ENCODE measurements around the gene ZXDC.

The ZXDC gene

DNA sequence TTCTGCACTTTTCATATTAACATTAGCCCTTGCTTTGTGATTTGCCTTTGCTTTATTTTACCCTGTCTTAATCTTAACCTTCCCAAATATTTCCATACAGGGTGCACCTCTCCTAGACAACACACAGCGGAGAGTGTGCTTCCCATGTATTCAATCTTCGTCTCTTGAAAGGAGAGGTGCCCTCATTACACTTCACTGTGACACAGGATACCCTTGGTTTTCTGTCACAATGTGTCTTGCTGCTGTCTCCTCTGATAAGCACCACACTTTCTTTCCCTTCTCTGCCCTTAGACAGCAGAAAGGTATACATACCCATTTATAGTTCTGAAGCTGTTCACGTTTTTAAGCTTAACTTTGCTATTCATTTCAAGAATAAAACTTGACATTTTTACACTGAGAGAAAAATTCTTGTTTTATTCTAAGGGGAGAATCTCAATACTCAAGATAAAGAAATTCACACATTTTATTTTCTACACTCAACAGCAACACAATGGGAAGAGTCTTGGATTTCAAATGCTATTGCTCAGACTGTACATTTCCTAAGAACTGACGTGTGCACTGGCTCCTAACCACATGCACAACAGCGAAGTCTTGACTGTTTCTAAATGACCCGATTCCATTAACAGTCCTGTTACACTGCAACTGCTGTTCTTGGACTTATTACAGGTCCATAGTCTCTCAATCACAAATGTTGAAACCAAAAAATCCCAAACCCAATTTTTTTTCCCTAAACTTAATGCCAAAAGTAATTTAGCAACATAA, 21.1 kb downstream of the ZXDC start:
- peaks cover 88% of the 10 kb centered on the region for H3K36me3 ChIP-seq (ENCODE audit: insufficient read depth, insufficient read length, low read length)
- no peak for DNase-seq (ENCODE audit: low read depth, low spot score)

DNA sequence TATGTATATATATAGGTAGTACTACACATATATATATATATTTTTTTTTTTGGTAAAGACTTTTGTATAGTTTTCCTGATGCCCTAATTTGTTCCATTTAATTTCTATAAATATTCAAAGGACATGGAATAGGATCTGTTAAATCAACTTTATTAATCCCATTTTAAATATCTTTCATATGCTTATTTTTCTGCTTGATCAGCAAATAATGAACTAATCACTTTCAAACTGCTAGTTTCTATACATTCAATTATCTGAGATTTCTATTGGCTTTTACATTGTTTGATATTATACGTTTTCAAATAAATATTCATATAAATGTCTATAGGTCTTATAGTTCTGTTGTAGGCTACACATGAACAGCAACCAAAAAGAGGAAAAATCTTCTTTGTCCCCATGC, 21.7 kb downstream of the ZXDC start:
- peaks cover 88% of the 10 kb centered on the region for H3K36me3 ChIP-seq (ENCODE audit: insufficient read depth, insufficient read length, low read length)
- H3K27me3 ChIP-seq (ENCODE audit: insufficient read depth, insufficient read length): no peaks in the 10 kb centered on the region
- TF ChIP-seq ZNF274 (IDR thresholded peaks at IDR 0.05; ENCODE audit: low read depth, low read length) (no peak), SUZ12 (IDR thresholded peaks at IDR 0.05; ENCODE audit: extremely low read depth, insufficient read depth, insufficient read length) (no peak), YY1 (IDR thresholded peaks at IDR 0.05; ENCODE audit: insufficient read depth, insufficient read length) (no peak)
- H3K9ac ChIP-seq (ENCODE audit: insufficient read length, low read depth): no peak overlapping the region
- no peaks in the 10 kb centered on the region for H3K9me3 ChIP-seq (ENCODE audit: insufficient read depth, low read length)
- H3K4me3 ChIP-seq (ENCODE audit: insufficient read length, low read depth): no peak overlapping the region
- H3K4me1 ChIP-seq (ENCODE audit: insufficient read depth, insufficient read length): no peaks in the 10 kb centered on the region
- DNase-seq (ENCODE audit: low read depth, low spot score): no peak

More for the DNA sequence above, 21.1 kb downstream of the ZXDC start:
- Histone ChIP-seq H3K27me3 (ENCODE audit: insufficient read depth, insufficient read length) (no peaks in the 10 kb centered on the region), H3K9me3 (ENCODE audit: insufficient read depth, low read length) (no peaks in the 10 kb centered on the region), H3K4me1 (ENCODE audit: insufficient read depth, insufficient read length) (no peaks in the 10 kb centered on the region), H3K9ac (ENCODE audit: insufficient read length, low read depth) (no peak overlapping the region), H3K4me3 (ENCODE audit: insufficient read length, low read depth) (no peak overlapping the region)
- TF ChIP-seq ZNF274 (IDR thresholded peaks at IDR 0.05; ENCODE audit: low read depth, low read length) (no peak), YY1 (IDR thresholded peaks at IDR 0.05; ENCODE audit: insufficient read depth, insufficient read length) (no peak), SUZ12 (IDR thresholded peaks at IDR 0.05; ENCODE audit: extremely low read depth, insufficient read depth, insufficient read length) (no peak)

DNA sequence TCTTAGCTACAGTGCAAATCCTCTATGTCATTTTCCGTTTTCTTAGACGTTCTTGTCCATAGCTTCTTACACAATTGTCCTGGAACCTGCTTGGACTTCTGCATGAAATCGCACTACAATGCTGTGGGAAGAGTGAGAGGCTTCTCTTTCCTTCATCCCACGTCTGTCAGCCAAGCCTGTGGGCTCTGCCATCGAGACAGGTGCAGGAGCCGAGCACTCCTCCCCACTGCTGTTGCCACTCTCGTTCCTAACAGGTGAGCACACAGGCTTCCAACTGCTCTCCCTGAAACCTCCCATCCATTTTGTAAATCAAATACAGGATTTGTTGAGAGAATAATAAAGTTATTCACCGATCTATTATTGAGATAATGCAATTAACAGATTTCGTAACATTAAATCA, 23.5 kb downstream of the ZXDC start:
- Histone ChIP-seq H3K4me3 (ENCODE audit: insufficient read length, low read depth) (no peak overlapping the region), H3K27me3 (ENCODE audit: insufficient read depth, insufficient read length) (no peaks in the 10 kb centered on the region), H3K36me3 (ENCODE audit: insufficient read depth, insufficient read length, low read length) (peaks cover 87% of the 10 kb centered on the region), H3K9ac (ENCODE audit: insufficient read length, low read depth) (no peak overlapping the region), H3K9me3 (ENCODE audit: insufficient read depth, low read length) (no peaks in the 10 kb centered on the region), H3K4me1 (ENCODE audit: insufficient read depth, insufficient read length) (no peaks in the 10 kb centered on the region)
- TF ChIP-seq ZNF274 (IDR thresholded peaks at IDR 0.05; ENCODE audit: low read depth, low read length) (no peak), SUZ12 (IDR thresholded peaks at IDR 0.05; ENCODE audit: extremely low read depth, insufficient read depth, insufficient read length) (no peak), YY1 (IDR thresholded peaks at IDR 0.05; ENCODE audit: insufficient read depth, insufficient read length) (no peak)
- no peak for DNase-seq (ENCODE audit: low read depth, low spot score)

DNA sequence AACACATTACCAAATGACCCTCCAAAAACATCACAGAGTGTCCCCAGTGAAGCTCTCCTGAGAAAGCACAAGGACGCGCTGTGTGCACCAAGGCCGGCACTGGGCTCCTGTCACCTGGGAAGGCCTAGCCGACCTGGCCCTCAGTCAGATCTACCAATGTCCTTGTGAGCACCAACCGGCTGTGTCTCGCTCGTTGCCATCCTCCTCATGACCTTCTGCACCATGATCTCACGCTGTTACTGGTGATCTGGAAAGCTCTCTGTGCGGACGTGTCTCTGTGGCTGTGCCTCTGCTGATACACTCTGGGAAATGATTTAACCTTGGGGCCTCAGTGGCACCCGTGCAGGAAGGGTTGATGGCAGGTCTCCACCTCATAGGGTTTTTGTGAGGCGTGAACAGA, 24.2 kb downstream of the ZXDC start:
- H3K9me3 ChIP-seq (ENCODE audit: insufficient read depth, low read length): no peaks in the 10 kb centered on the region
- no peak overlapping the region for H3K9ac ChIP-seq (ENCODE audit: insufficient read length, low read depth)
- H3K36me3 ChIP-seq (ENCODE audit: insufficient read depth, insufficient read length, low read length): peaks cover 84% of the 10 kb centered on the region
- no peaks in the 10 kb centered on the region for H3K4me1 ChIP-seq (ENCODE audit: insufficient read depth, insufficient read length)
- H3K4me3 ChIP-seq (ENCODE audit: insufficient read length, low read depth): no peak overlapping the region
- TF ChIP-seq SUZ12 (IDR thresholded peaks at IDR 0.05; ENCODE audit: extremely low read depth, insufficient read depth, insufficient read length) (no peak), YY1 (IDR thresholded peaks at IDR 0.05; ENCODE audit: insufficient read depth, insufficient read length) (no peak), ZNF274 (IDR thresholded peaks at IDR 0.05; ENCODE audit: low read depth, low read length) (no peak)
- no peaks in the 10 kb centered on the region for H3K27me3 ChIP-seq (ENCODE audit: insufficient read depth, insufficient read length)
- DNase-seq (ENCODE audit: low read depth, low spot score): no peak

DNA sequence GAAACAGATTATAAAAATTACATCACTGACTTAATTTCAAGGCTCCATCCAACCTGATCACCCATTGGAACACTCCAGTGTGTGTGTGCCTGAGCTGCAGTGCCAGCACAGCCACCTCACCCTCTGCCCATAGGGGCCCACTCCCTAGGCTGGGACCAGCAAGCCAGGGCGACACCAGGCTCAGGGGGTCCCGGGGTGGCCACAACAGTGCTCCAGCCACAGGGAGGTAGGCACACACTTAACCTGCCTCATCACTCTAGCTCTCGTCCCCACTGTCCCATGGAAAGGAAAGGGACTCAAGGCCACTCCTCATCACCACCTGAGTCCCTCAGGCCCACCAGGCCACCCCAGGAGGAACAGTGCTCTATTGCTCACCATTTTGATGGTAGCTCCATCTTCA, 24.9 kb downstream of the ZXDC start:
- TF ChIP-seq ZNF274 (IDR thresholded peaks at IDR 0.05; ENCODE audit: low read depth, low read length): no peak
- TF ChIP-seq YY1 (IDR thresholded peaks at IDR 0.05; ENCODE audit: insufficient read depth, insufficient read length): no peak
- no peak for TF ChIP-seq SUZ12 (IDR thresholded peaks at IDR 0.05; ENCODE audit: extremely low read depth, insufficient read depth, insufficient read length)
- no peaks in the 10 kb centered on the region for H3K4me1 ChIP-seq (ENCODE audit: insufficient read depth, insufficient read length)
- H3K9ac ChIP-seq (ENCODE audit: insufficient read length, low read depth): no peak overlapping the region
- no peaks in the 10 kb centered on the region for H3K9me3 ChIP-seq (ENCODE audit: insufficient read depth, low read length)
- H3K27me3 ChIP-seq (ENCODE audit: insufficient read depth, insufficient read length): no peaks in the 10 kb centered on the region
- DNase-seq (ENCODE audit: low read depth, low spot score): no peak
- no peak overlapping the region for H3K4me3 ChIP-seq (ENCODE audit: insufficient read length, low read depth)
- peaks cover 82% of the 10 kb centered on the region for H3K36me3 ChIP-seq (ENCODE audit: insufficient read depth, insufficient read length, low read length)

DNA sequence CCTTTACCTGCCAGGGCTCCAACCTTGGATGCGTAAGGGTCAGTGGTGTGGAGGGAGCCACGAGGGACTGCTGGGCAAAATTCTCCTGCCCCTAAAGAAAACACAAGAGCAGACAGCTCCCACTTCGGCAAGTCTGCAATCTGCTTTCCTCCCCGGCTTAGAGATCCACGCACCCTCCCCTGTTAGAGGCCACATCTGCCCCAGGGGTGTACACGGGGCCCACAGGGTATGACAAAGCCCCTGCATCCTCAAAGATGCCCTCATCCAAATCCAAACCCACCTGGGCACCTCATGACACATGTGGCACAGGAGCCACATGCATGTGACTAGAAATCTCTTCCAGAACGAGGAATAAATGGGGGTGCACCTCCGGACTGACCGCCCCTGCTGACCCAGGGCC, 25.5 kb downstream of the ZXDC start:
- TF ChIP-seq YY1 (IDR thresholded peaks at IDR 0.05; ENCODE audit: insufficient read depth, insufficient read length) (no peak), ZNF274 (IDR thresholded peaks at IDR 0.05; ENCODE audit: low read depth, low read length) (no peak), SUZ12 (IDR thresholded peaks at IDR 0.05; ENCODE audit: extremely low read depth, insufficient read depth, insufficient read length) (no peak)
- no peak for DNase-seq (ENCODE audit: low read depth, low spot score)
- H3K4me3 ChIP-seq (ENCODE audit: insufficient read length, low read depth): no peak overlapping the region
- no peaks in the 10 kb centered on the region for H3K27me3 ChIP-seq (ENCODE audit: insufficient read depth, insufficient read length)
- no peaks in the 10 kb centered on the region for H3K4me1 ChIP-seq (ENCODE audit: insufficient read depth, insufficient read length)
- H3K9ac ChIP-seq (ENCODE audit: insufficient read length, low read depth): no peak overlapping the region
- no peaks in the 10 kb centered on the region for H3K9me3 ChIP-seq (ENCODE audit: insufficient read depth, low read length)
- H3K36me3 ChIP-seq (ENCODE audit: insufficient read depth, insufficient read length, low read length): peaks cover 80% of the 10 kb centered on the region

DNA sequence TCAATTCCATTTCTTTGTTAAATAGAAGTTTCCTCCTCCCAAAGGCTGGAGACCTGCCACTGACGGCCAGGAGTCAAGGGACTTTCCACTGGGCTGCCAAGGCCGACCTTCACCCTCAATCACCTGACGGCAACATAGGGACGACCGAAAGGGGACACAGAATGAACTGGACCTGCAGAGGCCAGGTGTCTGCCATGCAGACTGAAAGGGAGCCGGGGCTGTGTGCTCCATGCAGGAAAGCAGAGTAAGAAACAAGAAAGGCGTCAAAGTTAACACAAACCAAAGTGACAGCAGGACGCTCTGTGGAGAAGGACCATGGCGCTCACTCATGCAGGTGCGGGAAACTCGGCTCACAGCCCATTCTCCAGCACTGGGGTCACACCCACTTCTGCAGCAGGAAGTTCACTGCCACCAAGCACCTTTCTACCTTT, 26.1 kb downstream of the ZXDC start:
- TF ChIP-seq YY1 (IDR thresholded peaks at IDR 0.05; ENCODE audit: insufficient read depth, insufficient read length) (no peak), SUZ12 (IDR thresholded peaks at IDR 0.05; ENCODE audit: extremely low read depth, insufficient read depth, insufficient read length) (no peak), ZNF274 (IDR thresholded peaks at IDR 0.05; ENCODE audit: low read depth, low read length) (no peak)
- no peak for DNase-seq (ENCODE audit: low read depth, low spot score)
- H3K9ac ChIP-seq (ENCODE audit: insufficient read length, low read depth): no peak overlapping the region
- H3K36me3 ChIP-seq (ENCODE audit: insufficient read depth, insufficient read length, low read length): peaks cover 74% of the 10 kb centered on the region
- no peaks in the 10 kb centered on the region for H3K4me1 ChIP-seq (ENCODE audit: insufficient read depth, insufficient read length)
- H3K27me3 ChIP-seq (ENCODE audit: insufficient read depth, insufficient read length): no peaks in the 10 kb centered on the region
- H3K9me3 ChIP-seq (ENCODE audit: insufficient read depth, low read length): no peaks in the 10 kb centered on the region
- H3K4me3 ChIP-seq (ENCODE audit: insufficient read length, low read depth): no peak overlapping the region
